Vagina (tissue), 2 donors: Measurements from ENCODE around the gene RNF8.
"Not testable (repeated sequence)": the region's sequence is repeated elsewhere in the genome, so short reads cannot be mapped to it uniquely, and the experiment has no call there.

Source experiments
- CTCF ChIP-seq, 3 experiments: fragments of 450-650 bp in 2 of 3; fragments of 200-600 bp in 1 of 3; sonication (generic) in 1 of 3; IDR thresholded peaks; one replicate each; pipeline ENCODE4 v1.5.1; 2017 to 2019; ENCODE audit warnings: antibody characterized with exemption in 3 of 3, mild to moderate bottlenecking in 2 of 3, moderate library complexity in 2 of 3
- POLR2A ChIP-seq, 2 donors: fragments of 450-650 bp; IDR thresholded peaks; one replicate each; pipeline ENCODE4 v1.6.1; 2017; ENCODE audit warnings: antibody characterized with exemption in 2 of 2, mild to moderate bottlenecking in 2 of 2, moderate library complexity in 2 of 2
- POLR2AphosphoS5 ChIP-seq, 2 donors: sonication (generic); formaldehyde crosslinking; IDR thresholded peaks; one replicate each; pipeline ENCODE4 v1.9.0; 2017; ENCODE audit warnings: antibody characterized with exemption in 2 of 2, mild to moderate bottlenecking in 2 of 2, low read depth in 1 of 2; ENCODE audit not compliant: insufficient read depth in 1 of 2

- not testable (repeated sequence) for TF ChIP-seq CTCF (IDR thresholded peaks at IDR 0.05); POLR2A (IDR thresholded peaks at IDR 0.05); POLR2AphosphoS5 (IDR thresholded peaks at IDR 0.05; ENCODE audit: insufficient read depth in 1 of 2, low read depth in 1 of 2)
Measured at GRCh38 chr6:37401658-37402057, 47.9 kb downstream of the RNF8 start.
